ENCODE data around the gene SFMBT2.
A peak's percentile ranks its signal among the peaks of the same experiment; 100 is the strongest.
"Not testable (repeated sequence)": the region's sequence is repeated elsewhere in the genome, so short reads cannot be mapped to it uniquely, and the experiment has no call there.

Gene SFMBT2

GRCh38 chr10:7186387-7187018 lies 224.3 kb downstream of the SFMBT2 start:
- no peak overlapping the region for H3K27ac ChIP-seq (ENCODE audit: insufficient read depth in 1 of 2, low read depth in 1 of 2, low read length in 2 of 2, poor library complexity in 1 of 2, severe bottlenecking in 2 of 2)
- DNase-seq: peak in 2 of 3 donors; percentile 10 to 34
- WGBS (ENCODE audit: insufficient coverage): 100% methylated on average over 3 of the region's 6 CpGs
- CTCF ChIA-PET: interaction anchor here (1.5 kb wide), 1 partner anchor 65 kb away, joined by 4 read pairs; no protein-coding TSS in a partner anchor
- peaks cover 7 to 30% (median 16%) of the 10 kb centered on the region in 4 experiments for H3K4me1 ChIP-seq (ENCODE audit: control extremely low read depth in 1 of 4, control insufficient read depth in 4 of 4, insufficient read depth in 4 of 4, low read length in 3 of 4)
- POLR2A ChIA-PET: interaction anchor here (0.6 kb wide), 2 partner anchors 98 to 899 kb away, joined by 3 read pairs; no protein-coding TSS in a partner anchor
- H3K4me3 ChIP-seq (ENCODE audit: control insufficient read depth in 1 of 7, extremely low read depth in 1 of 7, insufficient read depth in 4 of 7, low read depth in 2 of 7, low read length in 6 of 7): no peak overlapping the region
- peaks cover 0 to 9% (median 0%) of the 10 kb centered on the region in 5 experiments for H3K9me3 ChIP-seq (ENCODE audit: control extremely low read depth in 1 of 5, control insufficient read depth in 4 of 5, insufficient read depth in 2 of 5, low read depth in 1 of 5, low read length in 4 of 5)
- no peaks in the 10 kb centered on the region for H3K27me3 ChIP-seq (replicated peaks in 2 of 5; ENCODE audit: control insufficient read depth in 4 of 5, insufficient read depth in 5 of 5, low read length in 4 of 5)
- peaks cover 0 to 25% (median 6%) of the 10 kb centered on the region in 4 experiments for H3K36me3 ChIP-seq (ENCODE audit: control insufficient read depth in 4 of 4, insufficient read depth in 4 of 4, low read length in 3 of 4)

DNA sequence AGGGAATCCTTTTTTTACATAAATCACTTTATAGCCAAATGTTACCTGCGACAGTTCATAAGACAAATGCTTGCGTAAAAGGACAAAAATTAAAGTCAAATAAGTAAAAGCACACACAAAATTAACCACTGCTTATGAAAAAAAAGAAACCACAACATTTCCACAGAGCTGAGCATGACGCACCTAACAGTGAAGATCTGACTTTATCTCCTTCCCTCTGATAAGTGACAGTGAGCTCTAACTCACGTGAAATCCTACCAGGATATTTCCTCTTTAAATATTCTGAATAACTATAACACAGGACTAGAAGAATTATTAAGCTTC lies 225.5 kb downstream of the SFMBT2 start:
- ChIA-PET POLR2A (no interaction called here), CTCF (interaction anchor here (0.8 kb wide), 2 partner anchors 12 to 265 kb away, joined by 3 read pairs; no protein-coding TSS in a partner anchor)
- Histone ChIP-seq H3K9me3 (ENCODE audit: control extremely low read depth in 1 of 5, control insufficient read depth in 4 of 5, insufficient read depth in 2 of 5, low read depth in 1 of 5, low read length in 4 of 5) (peaks cover 0 to 9% (median 0%) of the 10 kb centered on the region in 5 experiments), H3K4me1 (ENCODE audit: control extremely low read depth in 1 of 4, control insufficient read depth in 4 of 4, insufficient read depth in 4 of 4, low read length in 3 of 4) (peaks cover 7 to 30% (median 16%) of the 10 kb centered on the region in 4 experiments), H3K27me3 (replicated peaks in 2 of 5; ENCODE audit: control insufficient read depth in 4 of 5, insufficient read depth in 5 of 5, low read length in 4 of 5) (no peaks in the 10 kb centered on the region), H3K4me3 (ENCODE audit: control insufficient read depth in 1 of 7, extremely low read depth in 1 of 7, insufficient read depth in 4 of 7, low read depth in 2 of 7, low read length in 6 of 7) (peak overlapping the region in 3 of 7 experiments; percentile 37 to 60 (median 39)), H3K36me3 (ENCODE audit: control insufficient read depth in 4 of 4, insufficient read depth in 4 of 4, low read length in 3 of 4) (peaks cover 0 to 20% (median 3%) of the 10 kb centered on the region in 4 experiments), H3K27ac (ENCODE audit: insufficient read depth in 1 of 2, low read depth in 1 of 2, low read length in 2 of 2, poor library complexity in 1 of 2, severe bottlenecking in 2 of 2) (no peak overlapping the region)
- WGBS (ENCODE audit: insufficient coverage): 88% methylated on average over 2 of the region's 4 CpGs
- peak; percentile 46 to 77 (median 68) for DNase-seq

GRCh38 chr10:7184660-7185366 lies 226.0 kb downstream of the SFMBT2 start:
- ChIA-PET POLR2A (no interaction called here), CTCF (interaction anchor here (0.6 to 0.8 kb wide), 3 partner anchors 12 to 265 kb away, joined by 3 read pairs; no protein-coding TSS in a partner anchor)
- Histone ChIP-seq H3K4me3 (ENCODE audit: control insufficient read depth in 1 of 7, extremely low read depth in 1 of 7, insufficient read depth in 4 of 7, low read depth in 2 of 7, low read length in 6 of 7) (peak overlapping the region in 3 of 7 experiments; percentile 37 to 60 (median 39)), H3K36me3 (ENCODE audit: control insufficient read depth in 4 of 4, insufficient read depth in 4 of 4, low read length in 3 of 4) (peaks cover 0 to 17% (median 3%) of the 10 kb centered on the region in 4 experiments), H3K27ac (ENCODE audit: insufficient read depth in 1 of 2, low read depth in 1 of 2, low read length in 2 of 2, poor library complexity in 1 of 2, severe bottlenecking in 2 of 2) (peak overlapping the region in 1 of 2 experiments; percentile 25), H3K4me1 (ENCODE audit: control extremely low read depth in 1 of 4, control insufficient read depth in 4 of 4, insufficient read depth in 4 of 4, low read length in 3 of 4) (peaks cover 7 to 30% (median 16%) of the 10 kb centered on the region in 4 experiments), H3K9me3 (ENCODE audit: control extremely low read depth in 1 of 5, control insufficient read depth in 4 of 5, insufficient read depth in 2 of 5, low read depth in 1 of 5, low read length in 4 of 5) (peaks cover 0 to 9% (median 0%) of the 10 kb centered on the region in 5 experiments), H3K27me3 (replicated peaks in 2 of 5; ENCODE audit: control insufficient read depth in 4 of 5, insufficient read depth in 5 of 5, low read length in 4 of 5) (no peaks in the 10 kb centered on the region)
- DNase-seq: peak; percentile 77 to 93 (median 90)
- 53% methylated on average over 13 of the region's 14 CpGs for WGBS (ENCODE audit: insufficient coverage)

DNA sequence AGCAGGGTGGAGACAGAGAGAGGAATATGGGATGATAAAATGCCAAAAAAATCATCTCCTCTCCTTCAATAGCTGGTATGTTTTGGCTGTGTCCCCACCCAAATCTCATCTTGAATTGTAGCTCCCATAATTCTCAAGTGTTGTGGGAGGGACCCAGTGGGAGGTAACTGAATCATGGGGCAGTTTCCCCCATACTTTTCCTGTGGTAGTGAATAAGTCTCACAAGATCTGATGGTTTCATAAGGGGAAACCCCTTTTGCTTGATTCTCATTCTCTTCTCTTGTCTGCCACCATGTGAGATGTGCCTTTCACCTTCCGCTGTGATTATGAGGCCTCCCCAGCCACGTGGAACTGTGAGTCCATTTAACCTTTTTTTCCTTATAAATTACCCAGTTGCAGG lies 226.7 kb downstream of the SFMBT2 start:
- peak in 2 of 3 donors; percentile 21 to 46 for DNase-seq
- Histone ChIP-seq H3K4me1 (ENCODE audit: control extremely low read depth in 1 of 4, control insufficient read depth in 4 of 4, insufficient read depth in 4 of 4, low read length in 3 of 4) (peaks cover 7 to 30% (median 16%) of the 10 kb centered on the region in 4 experiments), H3K36me3 (ENCODE audit: control insufficient read depth in 4 of 4, insufficient read depth in 4 of 4, low read length in 3 of 4) (peaks cover 0 to 15% (median 1%) of the 10 kb centered on the region in 4 experiments)
- H3K27ac ChIP-seq (ENCODE audit: insufficient read depth in 1 of 2, low read depth in 1 of 2, low read length in 2 of 2, poor library complexity in 1 of 2, severe bottlenecking in 2 of 2); POLR2A ChIA-PET; H3K9me3 ChIP-seq (ENCODE audit: control extremely low read depth in 1 of 5, control insufficient read depth in 4 of 5, insufficient read depth in 2 of 5, low read depth in 1 of 5, low read length in 4 of 5); H3K27me3 ChIP-seq (replicated peaks in 2 of 5; ENCODE audit: control insufficient read depth in 4 of 5, insufficient read depth in 5 of 5, low read length in 4 of 5); H3K4me3 ChIP-seq (ENCODE audit: control insufficient read depth in 1 of 7, extremely low read depth in 1 of 7, insufficient read depth in 4 of 7, low read depth in 2 of 7, low read length in 6 of 7): not testable (repeated sequence)
- WGBS (ENCODE audit: insufficient coverage): 100% methylated on average over 1 of the region's 2 CpGs
- CTCF ChIA-PET: interaction anchor here (0.6 kb wide), 1 partner anchor 264 kb away, joined by 3 read pairs; no protein-coding TSS in a partner anchor

DNA sequence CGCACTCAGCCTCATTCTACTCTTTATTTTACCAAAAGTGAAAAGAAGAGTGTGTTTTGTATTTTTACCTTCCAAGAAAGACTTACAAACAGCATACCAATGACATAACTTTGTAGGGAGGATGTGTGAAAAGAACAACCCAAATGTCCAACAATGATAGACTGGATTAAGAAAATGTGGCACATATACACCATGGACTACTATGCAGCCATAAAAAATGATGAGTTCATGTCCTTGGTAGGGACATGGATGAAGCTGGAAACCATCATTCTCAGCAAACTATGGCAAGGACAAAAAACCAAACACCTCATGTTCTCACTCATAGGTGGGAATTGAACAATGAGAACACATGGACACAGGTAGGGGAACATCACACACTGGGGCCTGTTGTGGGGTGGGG lies 228.5 kb downstream of the SFMBT2 start:
- POLR2A ChIA-PET; H3K27me3 ChIP-seq (replicated peaks in 2 of 5; ENCODE audit: control insufficient read depth in 4 of 5, insufficient read depth in 5 of 5, low read length in 4 of 5); DNase-seq; H3K9me3 ChIP-seq (ENCODE audit: control extremely low read depth in 1 of 5, control insufficient read depth in 4 of 5, insufficient read depth in 2 of 5, low read depth in 1 of 5, low read length in 4 of 5); H3K27ac ChIP-seq (ENCODE audit: insufficient read depth in 1 of 2, low read depth in 1 of 2, low read length in 2 of 2, poor library complexity in 1 of 2, severe bottlenecking in 2 of 2); H3K4me3 ChIP-seq (ENCODE audit: control insufficient read depth in 1 of 7, extremely low read depth in 1 of 7, insufficient read depth in 4 of 7, low read depth in 2 of 7, low read length in 6 of 7); CTCF ChIA-PET: not testable (repeated sequence)
- WGBS (ENCODE audit: insufficient coverage): no CpG with 5 or more reads among the region's 1 CpG
- H3K36me3 ChIP-seq (ENCODE audit: control insufficient read depth in 4 of 4, insufficient read depth in 4 of 4, low read length in 3 of 4): peaks cover 0 to 15% (median 0%) of the 10 kb centered on the region in 4 experiments
- peaks cover 7 to 30% (median 16%) of the 10 kb centered on the region in 4 experiments for H3K4me1 ChIP-seq (ENCODE audit: control extremely low read depth in 1 of 4, control insufficient read depth in 4 of 4, insufficient read depth in 4 of 4, low read length in 3 of 4)

GRCh38 chr10:7181420-7181819 lies 229.4 kb downstream of the SFMBT2 start:
- Histone ChIP-seq H3K4me1 (ENCODE audit: control extremely low read depth in 1 of 4, control insufficient read depth in 4 of 4, insufficient read depth in 4 of 4, low read length in 3 of 4) (peaks cover 7 to 24% (median 14%) of the 10 kb centered on the region in 4 experiments), H3K36me3 (ENCODE audit: control insufficient read depth in 4 of 4, insufficient read depth in 4 of 4, low read length in 3 of 4) (peaks cover 0 to 21% (median 2%) of the 10 kb centered on the region in 4 experiments), H3K27me3 (replicated peaks in 2 of 5; ENCODE audit: control insufficient read depth in 4 of 5, insufficient read depth in 5 of 5, low read length in 4 of 5) (no peaks in the 10 kb centered on the region), H3K9me3 (ENCODE audit: control extremely low read depth in 1 of 5, control insufficient read depth in 4 of 5, insufficient read depth in 2 of 5, low read depth in 1 of 5, low read length in 4 of 5) (peaks cover 0 to 9% (median 0%) of the 10 kb centered on the region in 5 experiments), H3K4me3 (ENCODE audit: control insufficient read depth in 1 of 7, extremely low read depth in 1 of 7, insufficient read depth in 4 of 7, low read depth in 2 of 7, low read length in 6 of 7) (no peak overlapping the region), H3K27ac (ENCODE audit: insufficient read depth in 1 of 2, low read depth in 1 of 2, low read length in 2 of 2, poor library complexity in 1 of 2, severe bottlenecking in 2 of 2) (no peak overlapping the region)
- DNase-seq: no peak
- ChIA-PET CTCF (no interaction called here), POLR2A (no interaction called here)
- WGBS (ENCODE audit: insufficient coverage): 100% methylated on average over 1 of the region's 2 CpGs

GRCh38 chr10:7179536-7179935 lies 231.3 kb downstream of the SFMBT2 start:
- CTCF ChIA-PET: no interaction called here
- POLR2A ChIA-PET: no interaction called here

More at GRCh38 chr10:7179536-7179935, 231.3 kb downstream of the SFMBT2 start:
- Histone ChIP-seq H3K4me1 (ENCODE audit: control extremely low read depth in 1 of 4, control insufficient read depth in 4 of 4, insufficient read depth in 4 of 4, low read length in 3 of 4) (peaks cover 0 to 7% (median 2%) of the 10 kb centered on the region in 4 experiments), H3K27me3 (replicated peaks in 2 of 5; ENCODE audit: control insufficient read depth in 4 of 5, insufficient read depth in 5 of 5, low read length in 4 of 5) (no peaks in the 10 kb centered on the region), H3K9me3 (ENCODE audit: control extremely low read depth in 1 of 5, control insufficient read depth in 4 of 5, insufficient read depth in 2 of 5, low read depth in 1 of 5, low read length in 4 of 5) (peaks cover 0 to 12% (median 4%) of the 10 kb centered on the region in 5 experiments), H3K36me3 (ENCODE audit: control insufficient read depth in 4 of 4, insufficient read depth in 4 of 4, low read length in 3 of 4) (peaks cover 7 to 39% (median 15%) of the 10 kb centered on the region in 4 experiments), H3K4me3 (ENCODE audit: control insufficient read depth in 1 of 7, extremely low read depth in 1 of 7, insufficient read depth in 4 of 7, low read depth in 2 of 7, low read length in 6 of 7) (no peak overlapping the region), H3K27ac (ENCODE audit: insufficient read depth in 1 of 2, low read depth in 1 of 2, low read length in 2 of 2, poor library complexity in 1 of 2, severe bottlenecking in 2 of 2) (no peak overlapping the region)
- 97% methylated on average over 6 of the region's 12 CpGs for WGBS (ENCODE audit: insufficient coverage)
- no peak for DNase-seq

All from common myeloid progenitor, CD34-positive (primary cell).